HepG2 (cell line): Measurements from ENCODE around the gene ZNF440. TPM values are rescaled to one million over a fixed set of nuclear protein-coding genes. Genes with fewer than 3 reads are reported as not detected.

Experiments
- CCAR2 ChIP-seq: fragments of 200-400 bp; formaldehyde crosslinking; optimal IDR thresholded peaks from 2 replicates; pipeline ENCODE3; 2018; ENCODE audit warnings: low read depth, mild to moderate bottlenecking, low read length, moderate library complexity
- MLLT10 ChIP-seq: sonication (generic); formaldehyde crosslinking; IDR thresholded peaks from 2 replicates; pipeline ENCODE4 v1.4.0; 2020; ENCODE audit warnings: missing genetic modification reagents
- MYPOP ChIP-seq: sonication (generic); formaldehyde crosslinking; IDR thresholded peaks from 2 replicates; pipeline ENCODE4 v1.8.1; 2023; ENCODE audit warnings: mild to moderate bottlenecking, moderate library complexity, missing genetic modification reagents
- NBN ChIP-seq: fragments of 450-650 bp; conservative IDR thresholded peaks from 2 replicates; pipeline ENCODE4 v1.6.1; 2017
- NCOR1 ChIP-seq: fragments of 200-600 bp; sonication (generic); IDR thresholded peaks from 2 replicates; pipeline ENCODE4 v1.7.0; 2017; ENCODE audit warnings: antibody characterized with exemption, low read length, borderline replicate concordance
- POLR2G ChIP-seq: fragments of 200-400 bp; formaldehyde crosslinking; IDR thresholded peaks from 2 replicates; pipeline ENCODE4 v1.6.1; 2018; ENCODE audit warnings: mild to moderate bottlenecking, low read depth, low read length, moderate library complexity
- PRDM4 ChIP-seq: sonication (generic); formaldehyde crosslinking; IDR thresholded peaks from 2 replicates; pipeline ENCODE4 v1.9.0; 2021; ENCODE audit warnings: missing genetic modification reagents, borderline replicate concordance
- RXRB ChIP-seq: IDR thresholded peaks from 2 replicates; pipeline ENCODE4 v1.6.1; 2016; ENCODE audit warnings: borderline replicate concordance, missing genetic modification reagents, missing compliant biosample characterization
- UBTF ChIP-seq: sonication (generic); formaldehyde crosslinking; IDR thresholded peaks from 2 replicates; pipeline ENCODE4 v1.4.0; 2020; ENCODE audit warnings: mild to moderate bottlenecking, missing genetic modification reagents
- ZBTB37 ChIP-seq: sonication (generic); formaldehyde crosslinking; IDR thresholded peaks from 2 replicates; pipeline ENCODE4 v1.4.0; 2020; ENCODE audit warnings: mild to moderate bottlenecking, missing genetic modification reagents
- ZEB1 ChIP-seq: IDR thresholded peaks from 2 replicates; pipeline ENCODE4 v1.6.1; 2012; ENCODE audit warnings: mild to moderate bottlenecking, low read depth, inconsistent platforms; ENCODE audit not compliant: insufficient replicate concordance
- ZNF234 ChIP-seq: sonication (generic); formaldehyde crosslinking; conservative IDR thresholded peaks from 2 replicates; pipeline ENCODE4 v1.5.1; 2020; ENCODE audit warnings: mild to moderate bottlenecking, missing genetic modification reagents
- ZNF296 ChIP-seq: sonication (generic); formaldehyde crosslinking; conservative IDR thresholded peaks from 2 replicates; pipeline ENCODE4 v1.5.0; 2020; ENCODE audit warnings: mild to moderate bottlenecking, missing genetic modification reagents
- ZNF446 ChIP-seq: sonication (generic); formaldehyde crosslinking; IDR thresholded peaks from 2 replicates; pipeline ENCODE4 v1.5.0; 2020; ENCODE audit warnings: mild to moderate bottlenecking, missing genetic modification reagents
- ZNF879 ChIP-seq: sonication (generic); formaldehyde crosslinking; IDR thresholded peaks from 2 replicates; pipeline ENCODE4 v1.8.1; 2023; ENCODE audit warnings: missing genetic modification reagents
- polyA plus RNA-seq, 8 experiments: library from polyadenylated mRNA; depleted of rRNA in 3 of 8; stranded (reverse) in 7 of 8; unstranded in 1 of 8; fragments of >200 nt; fragmentation: Illumina TruSeq in 4 of 8; extraction: Trizol in 4 of 8; gene quantifications; 2 replicates each; pipeline versions ENCODE4 v1.2.1 to v1.2.3, GENCODE V29; 2011 to 2016; ENCODE audit warnings: low read depth in 4 of 8, missing spikeins in 1 of 8, mixed read lengths in 1 of 8; ENCODE audit not compliant: insufficient read depth in 1 of 8
- total RNA-seq, 5 experiments: library from RNA; depleted of rRNA; stranded (reverse); fragments of >200 nt; fragmentation: Illumina TruSeq; extraction: Trizol; gene quantifications; 2 replicates each; pipeline ENCODE4 v1.2.3, GENCODE V29; 2016; ENCODE audit warnings: low read depth in 1 of 5
- TF ChIP-seq, protein P1 (sequence below): sonication (generic); formaldehyde crosslinking; IDR thresholded peaks from 2 replicates; pipeline ENCODE4 v1.8.1; 2023; ENCODE audit warnings: mild to moderate bottlenecking, inconsistent platforms, moderate library complexity, missing genetic modification reagents, borderline replicate concordance
- TF ChIP-seq, protein P2 (sequence below): sonication (generic); formaldehyde crosslinking; IDR thresholded peaks from 2 replicates; pipeline ENCODE4 v1.8.0; 2023; ENCODE audit warnings: mild to moderate bottlenecking, missing genetic modification reagents
- TF ChIP-seq, protein P3 (sequence below): sonication (generic); formaldehyde crosslinking; IDR thresholded peaks from 2 replicates; pipeline ENCODE4 v1.5.0; 2020; ENCODE audit warnings: mild to moderate bottlenecking, low read depth, missing genetic modification reagents, borderline replicate concordance

ZNF440 gene
- total and polyA plus RNA-seq, 2 of the 13 experiments (the other 11 are each of a cell fraction or from before 2014, with no cell fraction given) = 2.7 to 12.4 TPM

- TF ChIP-seq MLLT10 (no peak), POLR2G (peak; percentile 79), PRDM4 (CRISPR knock-in tag) (no peak), MYPOP (CRISPR knock-in tag) (no peak), UBTF (CRISPR knock-in tag) (peak; percentile 97), NBN (no peak), ZBTB37 (no peak), ZNF234 (no peak), NCOR1 (no peak), ZNF446 (no peak), RXRB (CRISPR knock-in tag) (no peak), CCAR2 (no peak), ZNF296 (CRISPR knock-in tag) (0 out of 2 replicates have a peak, but pooled peaks have one; percentile 48), ZEB1 (no peak), ZNF879 (no peak)
- TF ChIP-seq, protein P1, sequence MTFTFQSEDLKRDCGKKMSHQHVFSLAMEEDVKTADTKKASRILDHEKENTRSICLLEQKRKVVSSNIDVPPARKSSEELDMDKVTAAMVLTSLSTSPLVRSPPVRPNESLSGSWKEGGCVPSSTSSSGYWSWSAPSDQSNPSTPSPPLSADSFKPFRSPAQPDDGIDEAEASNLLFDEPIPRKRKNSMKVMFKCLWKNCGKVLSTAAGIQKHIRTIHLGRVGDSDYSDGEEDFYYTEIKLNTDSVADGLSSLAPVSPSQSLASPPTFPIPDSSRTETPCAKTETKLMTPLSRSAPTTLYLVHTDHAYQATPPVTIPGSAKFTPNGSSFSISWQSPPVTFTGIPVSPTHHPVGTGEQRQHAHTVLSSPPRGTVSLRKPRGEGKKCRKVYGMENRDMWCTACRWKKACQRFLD (CRISPR knock-in tag) = no peak
- TF ChIP-seq, protein P2, sequence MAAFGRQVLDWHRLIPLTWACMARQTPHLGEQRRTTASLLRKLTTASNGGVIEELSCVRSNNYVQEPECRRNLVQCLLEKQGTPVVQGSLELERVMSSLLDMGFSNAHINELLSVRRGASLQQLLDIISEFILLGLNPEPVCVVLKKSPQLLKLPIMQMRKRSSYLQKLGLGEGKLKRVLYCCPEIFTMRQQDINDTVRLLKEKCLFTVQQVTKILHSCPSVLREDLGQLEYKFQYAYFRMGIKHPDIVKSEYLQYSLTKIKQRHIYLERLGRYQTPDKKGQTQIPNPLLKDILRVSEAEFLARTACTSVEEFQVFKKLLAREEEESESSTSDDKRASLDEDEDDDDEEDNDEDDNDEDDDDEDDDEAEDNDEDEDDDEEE (CRISPR knock-in tag) = peak; percentile 67; the same call in 1 of the 2 replicates
- TF ChIP-seq, protein P3, sequence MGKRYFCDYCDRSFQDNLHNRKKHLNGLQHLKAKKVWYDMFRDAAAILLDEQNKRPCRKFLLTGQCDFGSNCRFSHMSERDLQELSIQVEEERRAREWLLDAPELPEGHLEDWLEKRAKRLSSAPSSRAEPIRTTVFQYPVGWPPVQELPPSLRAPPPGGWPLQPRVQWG = no peak
These were observed 15.4 kb upstream of the ZNF440 start, which contains the start of gene ZNF491 (continued) for GRCh38 chr19:11798391-11799330.
